Glutamatergic neuron (in vitro differentiated cells): ENCODE data around the gene LAMB1. TPM values are rescaled to one million over a fixed set of nuclear protein-coding genes. Genes with fewer than 3 reads are reported as not detected.

ENCODE experiments used
- DNase-seq: peaks from one replicate; pipeline ENCODE4 v3.0.0; 2022
- H3K27ac Mint-ChIP-seq: one replicate; pipeline ENCODE4 v1.8.0; 2020; ENCODE audit warnings: mild to moderate bottlenecking, mixed read lengths, inconsistent platforms; ENCODE audit not compliant: unreplicated experiment
- H3K27me3 Mint-ChIP-seq: one replicate; pipeline ENCODE4 v1.8.0; 2020; ENCODE audit warnings: mild to moderate bottlenecking, moderate library complexity, mixed read lengths, inconsistent platforms; ENCODE audit not compliant: unreplicated experiment
- H3K36me3 Mint-ChIP-seq: one replicate; pipeline ENCODE4 v1.8.0; 2020; ENCODE audit warnings: mild to moderate bottlenecking, mixed read lengths, inconsistent platforms; ENCODE audit not compliant: unreplicated experiment
- H3K4me1 Mint-ChIP-seq: one replicate; pipeline ENCODE4 v1.8.0; 2020; ENCODE audit warnings: mild to moderate bottlenecking, low read depth, mixed read lengths, inconsistent platforms; ENCODE audit not compliant: unreplicated experiment
- H3K4me3 Mint-ChIP-seq: one replicate; pipeline ENCODE4 v1.8.0; 2020; ENCODE audit warnings: mild to moderate bottlenecking, mixed read lengths, inconsistent platforms; ENCODE audit not compliant: unreplicated experiment
- H3K9me3 Mint-ChIP-seq: one replicate; pipeline ENCODE4 v1.8.0; 2020; ENCODE audit warnings: mild to moderate bottlenecking, moderate library complexity, mixed read lengths, inconsistent platforms; ENCODE audit not compliant: unreplicated experiment
- total RNA-seq: library from RNA; stranded (reverse); fragmentation: NEBNext Ultra II Directional; extraction: Animal tissue kit (Norgen Biotek cat#: 25700); gene quantifications from one replicate; pipeline ENCODE4 v1.2.1, GENCODE V29; 2021; ENCODE audit not compliant: unreplicated experiment
- TF ChIP-seq, protein P1 (sequence below): fragments of 200-600 bp; sonication (generic); IDR thresholded peaks from one replicate; pipeline ENCODE4 v1.5.0; 2021; ENCODE audit not compliant: partially characterized antibody, unreplicated experiment

Gene LAMB1
- total RNA-seq, 1 donor from 2014 or later, result 326 TPM

DNA sequence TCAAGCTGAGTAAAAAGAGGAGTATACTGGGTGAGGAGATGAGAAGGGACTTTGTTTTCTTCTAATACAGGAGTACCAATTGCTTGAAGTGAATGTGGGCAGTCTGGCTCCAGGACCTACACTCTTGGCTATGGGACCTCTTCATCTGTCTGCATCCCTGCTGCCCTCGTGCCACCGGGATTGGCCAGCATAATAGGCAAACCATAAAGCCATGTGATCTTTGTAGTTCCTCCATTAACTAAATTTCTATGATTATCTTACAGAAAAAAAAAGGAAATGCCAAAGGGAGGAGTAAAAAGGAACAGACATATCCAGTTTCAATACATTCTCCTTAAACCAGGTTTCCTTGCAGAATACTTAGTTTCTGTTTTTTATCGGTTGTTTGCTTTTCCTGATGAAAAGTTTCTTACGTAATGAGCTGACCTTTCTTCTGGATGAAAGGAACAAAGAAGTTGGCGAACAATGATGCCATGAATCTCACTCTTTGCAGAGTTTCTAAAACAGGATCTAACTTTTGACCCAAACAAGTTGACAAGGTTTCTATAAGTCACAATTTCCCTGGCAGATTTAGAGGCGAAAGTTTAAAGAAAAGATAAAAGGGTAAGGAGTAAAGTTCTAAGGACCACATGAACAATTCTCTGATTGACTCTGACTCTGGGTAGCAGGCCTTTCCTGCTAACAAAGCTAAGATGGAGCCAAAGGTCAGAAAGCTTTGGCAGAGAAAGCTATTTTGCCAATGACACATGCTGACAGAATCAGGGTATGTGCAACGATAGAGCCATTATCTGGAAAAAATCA, 54.1 kb downstream of the LAMB1 start:
- Mint-ChIP-seq H3K27me3 (peaks cover 6% of the 10 kb centered on the region), H3K4me1 (peaks cover 7% of the 10 kb centered on the region), H3K36me3 (peaks cover under 1% of the 10 kb centered on the region), H3K9me3 (no peaks in the 10 kb centered on the region), H3K4me3 (no peak overlapping the region), H3K27ac (no peak overlapping the region)
- DNase-seq, result no peak
- TF ChIP-seq, protein P1, sequence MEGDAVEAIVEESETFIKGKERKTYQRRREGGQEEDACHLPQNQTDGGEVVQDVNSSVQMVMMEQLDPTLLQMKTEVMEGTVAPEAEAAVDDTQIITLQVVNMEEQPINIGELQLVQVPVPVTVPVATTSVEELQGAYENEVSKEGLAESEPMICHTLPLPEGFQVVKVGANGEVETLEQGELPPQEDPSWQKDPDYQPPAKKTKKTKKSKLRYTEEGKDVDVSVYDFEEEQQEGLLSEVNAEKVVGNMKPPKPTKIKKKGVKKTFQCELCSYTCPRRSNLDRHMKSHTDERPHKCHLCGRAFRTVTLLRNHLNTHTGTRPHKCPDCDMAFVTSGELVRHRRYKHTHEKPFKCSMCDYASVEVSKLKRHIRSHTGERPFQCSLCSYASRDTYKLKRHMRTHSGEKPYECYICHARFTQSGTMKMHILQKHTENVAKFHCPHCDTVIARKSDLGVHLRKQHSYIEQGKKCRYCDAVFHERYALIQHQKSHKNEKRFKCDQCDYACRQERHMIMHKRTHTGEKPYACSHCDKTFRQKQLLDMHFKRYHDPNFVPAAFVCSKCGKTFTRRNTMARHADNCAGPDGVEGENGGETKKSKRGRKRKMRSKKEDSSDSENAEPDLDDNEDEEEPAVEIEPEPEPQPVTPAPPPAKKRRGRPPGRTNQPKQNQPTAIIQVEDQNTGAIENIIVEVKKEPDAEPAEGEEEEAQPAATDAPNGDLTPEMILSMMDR, result no peak

GRCh38 chr7:107946881-107947280, 56.1 kb downstream of the LAMB1 start:
- Mint-ChIP-seq H3K27me3 (peaks cover 3% of the 10 kb centered on the region), H3K4me1 (peaks cover 9% of the 10 kb centered on the region), H3K36me3 (peaks cover 5% of the 10 kb centered on the region), H3K27ac (peak overlapping the region; percentile 1), H3K4me3 (no peak overlapping the region), H3K9me3 (no peaks in the 10 kb centered on the region)
- TF ChIP-seq, protein P1, result no peak
- no peak for DNase-seq

- no peaks in the 10 kb centered on the region for H3K9me3 Mint-ChIP-seq
- no peak overlapping the region for H3K4me3 Mint-ChIP-seq
- H3K4me1 Mint-ChIP-seq, result peaks cover 9% of the 10 kb centered on the region
- H3K27me3 Mint-ChIP-seq, result peaks cover 3% of the 10 kb centered on the region
- DNase-seq, result no peak
- H3K27ac Mint-ChIP-seq, result peak overlapping the region; percentile 1
- TF ChIP-seq, protein P1, result no peak
- H3K36me3 Mint-ChIP-seq, result peaks cover 5% of the 10 kb centered on the region
Observed at GRCh38 chr7:107946451-107946850, 56.5 kb downstream of the LAMB1 start.

GRCh38 chr7:107945332-107945731, 57.6 kb downstream of the LAMB1 start:
- H3K9me3 Mint-ChIP-seq, result no peaks in the 10 kb centered on the region
- no peak overlapping the region for H3K4me3 Mint-ChIP-seq
- peak overlapping the region; percentile 57 for H3K27ac Mint-ChIP-seq
- H3K27me3 Mint-ChIP-seq, result peaks cover 3% of the 10 kb centered on the region
- no peak for DNase-seq
- H3K36me3 Mint-ChIP-seq, result peaks cover 5% of the 10 kb centered on the region
- TF ChIP-seq, protein P1, result no peak
- H3K4me1 Mint-ChIP-seq, result peaks cover 9% of the 10 kb centered on the region

DNA sequence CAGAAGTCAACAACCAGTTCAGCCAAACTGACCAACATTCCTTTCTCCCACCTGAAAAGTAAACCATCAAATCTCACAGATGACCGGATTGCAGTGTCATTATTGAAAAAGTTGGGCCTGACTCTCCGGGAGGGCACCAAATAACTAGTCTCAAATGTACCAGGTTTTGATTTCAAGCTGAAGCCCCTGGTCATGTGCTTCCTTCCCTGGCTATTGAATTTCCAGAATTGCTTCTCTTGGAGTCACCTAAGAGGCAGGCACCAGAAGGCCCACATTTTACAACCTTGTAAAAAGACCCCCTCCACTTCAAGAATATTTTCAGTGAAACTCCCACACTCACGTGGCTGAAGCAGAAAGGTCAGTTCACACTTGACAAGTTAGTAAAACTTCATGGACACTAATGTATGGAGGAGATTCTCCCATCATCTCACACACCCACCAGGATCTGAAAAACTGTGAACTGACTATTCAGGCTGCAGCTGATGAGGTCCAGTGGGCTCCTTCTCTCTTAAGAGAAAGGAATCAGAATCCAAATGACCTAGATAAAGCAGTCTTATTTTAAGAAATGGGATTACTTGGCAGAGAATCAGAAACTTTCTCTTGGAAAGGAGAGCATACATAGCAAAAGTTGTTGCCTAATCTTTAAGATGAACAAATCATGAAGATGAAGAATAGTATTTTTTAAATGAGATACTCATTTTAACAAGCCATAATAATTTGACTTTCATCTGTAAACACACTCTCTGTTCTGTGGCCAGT, 58.4 kb downstream of the LAMB1 start:
- no peak overlapping the region for H3K27ac Mint-ChIP-seq
- TF ChIP-seq, protein P1, result no peak
- peaks cover 5% of the 10 kb centered on the region for H3K36me3 Mint-ChIP-seq
- no peak for DNase-seq
- H3K4me3 Mint-ChIP-seq, result no peak overlapping the region
- peaks cover 5% of the 10 kb centered on the region for H3K27me3 Mint-ChIP-seq
- H3K4me1 Mint-ChIP-seq, result peaks cover 9% of the 10 kb centered on the region
- no peaks in the 10 kb centered on the region for H3K9me3 Mint-ChIP-seq
